DOHH2 (cell line): ENCODE data around the gene FAF2.
"Not testable (repeated sequence)": the region's sequence is repeated elsewhere in the genome, so short reads cannot be mapped to it uniquely, and the experiment has no call there.

Source experiments
- H3F3A ChIP-seq: fragments of 200-600 bp; sonication (generic), shearing (Covaris generic); 2 replicates; pipeline ENCODE4 v1.6.0; 2016; ENCODE audit warnings: antibody characterized with exemption, mild to moderate bottlenecking; ENCODE audit not compliant: control insufficient read depth, insufficient read depth
- H3K27ac ChIP-seq: fragments of 200-600 bp; sonication (generic); 2 replicates; pipeline ENCODE4 v1.5.1; 2014; ENCODE audit warnings: low read depth, mild to moderate bottlenecking, low read length, moderate library complexity
- H3K27me3 ChIP-seq: fragments of 200-600 bp; sonication (generic); 2 replicates; pipeline ENCODE4 v1.6.1; 2014; ENCODE audit warnings: mild to moderate bottlenecking, low read length, mixed read lengths; ENCODE audit not compliant: control insufficient read depth
- H3K36me3 ChIP-seq: fragments of 200-600 bp; sonication (generic); 2 replicates; pipeline ENCODE4 v1.6.1; 2014; ENCODE audit warnings: mild to moderate bottlenecking, low read length, moderate library complexity, mixed read lengths; ENCODE audit not compliant: control insufficient read depth
- H3K4me1 ChIP-seq: fragments of 200-600 bp; sonication (generic); 2 replicates; pipeline ENCODE4 v1.6.1; 2014; ENCODE audit warnings: mild to moderate bottlenecking, low read length, mixed read lengths; ENCODE audit not compliant: control insufficient read depth
- H3K4me2 ChIP-seq: fragments of 200-600 bp; sonication (generic); 2 replicates; pipeline ENCODE4 v1.6.0; 2014; ENCODE audit warnings: mild to moderate bottlenecking, low read length, moderate library complexity
- H3K4me3 ChIP-seq: fragments of 200-600 bp; sonication (generic); 2 replicates; pipeline ENCODE4 v1.5.1; 2014; ENCODE audit warnings: mild to moderate bottlenecking, low read length, mixed read lengths
- H3K79me2 ChIP-seq: fragments of 200-600 bp; sonication (generic); 2 replicates; pipeline ENCODE4 v1.6.1; 2014; ENCODE audit warnings: mild to moderate bottlenecking, low read length, mixed read lengths; ENCODE audit not compliant: control insufficient read depth
- H3K9me2 ChIP-seq: fragments of 200-600 bp; sonication (generic); replicated peaks from 2 replicates; pipeline ENCODE4 v1.6.1; 2014; ENCODE audit warnings: mild to moderate bottlenecking, low read length, mixed read lengths; ENCODE audit not compliant: control insufficient read depth
- H3K9me3 ChIP-seq: fragments of 200-600 bp; sonication (generic); 2 replicates; pipeline ENCODE4 v1.6.1; 2014; ENCODE audit warnings: antibody characterized with exemption, low read length, mixed read lengths; ENCODE audit not compliant: control insufficient read depth, insufficient read depth
- H4K20me1 ChIP-seq: fragments of 200-600 bp; sonication (generic); 2 replicates; pipeline ENCODE4 v1.6.0; 2014; ENCODE audit warnings: low read depth, mild to moderate bottlenecking, antibody characterized with exemption, low read length, moderate library complexity; ENCODE audit not compliant: control insufficient read depth, insufficient read depth
- EZH2phosphoT487 ChIP-seq: fragments of 200-600 bp; sonication (generic); IDR thresholded peaks from 2 replicates; pipeline ENCODE4 v1.6.1; 2017; ENCODE audit warnings: borderline replicate concordance, mild to moderate bottlenecking, antibody characterized with exemption, low read length, moderate library complexity, mixed read lengths
- TF ChIP-seq, protein P1 (sequence below): fragments of 200-600 bp; sonication (generic); IDR thresholded peaks from one replicate; pipeline ENCODE4 v1.5.1; 2014; ENCODE audit warnings: antibody characterized with exemption, mild to moderate bottlenecking, low read depth, low read length; ENCODE audit not compliant: poor library complexity, severe bottlenecking

FAF2 gene

GRCh38 chr5:176405656-176406435 is 42.3 kb upstream of the FAF2 start:
- Histone ChIP-seq H3F3A (no peaks in the 10 kb centered on the region), H3K4me3 (no peak overlapping the region), H3K27ac (no peak overlapping the region), H3K9me2 (no peaks in the 10 kb centered on the region), H3K4me2 (no peak overlapping the region), H3K4me1 (no peaks in the 10 kb centered on the region), H3K27me3 (no peaks in the 10 kb centered on the region), H3K79me2 (no peaks in the 10 kb centered on the region), H4K20me1 (no peaks in the 10 kb centered on the region), H3K36me3 (peaks cover 6% of the 10 kb centered on the region; the same call in 1 of the 2 replicates), H3K9me3 (no peaks in the 10 kb centered on the region)
- no peak for TF ChIP-seq EZH2phosphoT487
- TF ChIP-seq, protein P1, sequence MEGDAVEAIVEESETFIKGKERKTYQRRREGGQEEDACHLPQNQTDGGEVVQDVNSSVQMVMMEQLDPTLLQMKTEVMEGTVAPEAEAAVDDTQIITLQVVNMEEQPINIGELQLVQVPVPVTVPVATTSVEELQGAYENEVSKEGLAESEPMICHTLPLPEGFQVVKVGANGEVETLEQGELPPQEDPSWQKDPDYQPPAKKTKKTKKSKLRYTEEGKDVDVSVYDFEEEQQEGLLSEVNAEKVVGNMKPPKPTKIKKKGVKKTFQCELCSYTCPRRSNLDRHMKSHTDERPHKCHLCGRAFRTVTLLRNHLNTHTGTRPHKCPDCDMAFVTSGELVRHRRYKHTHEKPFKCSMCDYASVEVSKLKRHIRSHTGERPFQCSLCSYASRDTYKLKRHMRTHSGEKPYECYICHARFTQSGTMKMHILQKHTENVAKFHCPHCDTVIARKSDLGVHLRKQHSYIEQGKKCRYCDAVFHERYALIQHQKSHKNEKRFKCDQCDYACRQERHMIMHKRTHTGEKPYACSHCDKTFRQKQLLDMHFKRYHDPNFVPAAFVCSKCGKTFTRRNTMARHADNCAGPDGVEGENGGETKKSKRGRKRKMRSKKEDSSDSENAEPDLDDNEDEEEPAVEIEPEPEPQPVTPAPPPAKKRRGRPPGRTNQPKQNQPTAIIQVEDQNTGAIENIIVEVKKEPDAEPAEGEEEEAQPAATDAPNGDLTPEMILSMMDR: no peak

DNA sequence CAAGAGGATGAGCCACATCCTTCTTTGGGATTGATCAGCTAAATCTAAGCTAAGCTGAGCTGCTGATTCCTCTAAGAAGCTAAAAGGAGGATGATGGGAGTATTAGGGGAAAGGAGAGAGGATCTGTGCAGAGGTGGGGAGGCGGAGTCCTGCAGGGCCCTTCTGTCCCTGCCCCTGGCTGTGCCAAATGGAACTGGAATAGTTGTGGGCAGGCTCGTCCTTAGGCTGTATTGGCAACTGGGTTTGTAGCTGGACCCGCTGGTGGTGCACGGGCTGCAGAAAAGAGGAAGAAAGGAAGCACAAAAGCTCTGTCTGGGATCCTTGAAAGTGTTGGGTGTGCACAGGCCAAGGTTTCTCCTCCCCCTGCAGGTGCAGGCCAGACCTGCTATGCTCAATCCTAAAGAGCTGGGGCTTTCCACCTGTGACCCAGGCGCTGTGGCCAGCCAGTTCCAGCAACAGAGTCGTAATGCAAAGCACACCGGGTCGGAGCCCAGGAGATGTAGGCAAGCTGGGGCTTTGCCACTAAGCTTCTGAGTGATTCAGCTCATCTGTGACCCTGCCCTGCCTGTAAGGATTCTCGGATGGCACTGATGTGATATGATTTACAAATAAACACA is 41.6 kb upstream of the FAF2 start:
- TF ChIP-seq, protein P1: no peak
- no peak for TF ChIP-seq EZH2phosphoT487
- Histone ChIP-seq H3K27ac (no peak overlapping the region), H3K4me1 (no peaks in the 10 kb centered on the region), H3F3A (no peaks in the 10 kb centered on the region), H3K4me2 (no peak overlapping the region), H4K20me1 (no peaks in the 10 kb centered on the region), H3K79me2 (no peaks in the 10 kb centered on the region), H3K9me2 (no peaks in the 10 kb centered on the region), H3K27me3 (no peaks in the 10 kb centered on the region), H3K36me3 (peaks cover 6% of the 10 kb centered on the region; the same call in 1 of the 2 replicates), H3K4me3 (no peak overlapping the region), H3K9me3 (no peaks in the 10 kb centered on the region)

DNA sequence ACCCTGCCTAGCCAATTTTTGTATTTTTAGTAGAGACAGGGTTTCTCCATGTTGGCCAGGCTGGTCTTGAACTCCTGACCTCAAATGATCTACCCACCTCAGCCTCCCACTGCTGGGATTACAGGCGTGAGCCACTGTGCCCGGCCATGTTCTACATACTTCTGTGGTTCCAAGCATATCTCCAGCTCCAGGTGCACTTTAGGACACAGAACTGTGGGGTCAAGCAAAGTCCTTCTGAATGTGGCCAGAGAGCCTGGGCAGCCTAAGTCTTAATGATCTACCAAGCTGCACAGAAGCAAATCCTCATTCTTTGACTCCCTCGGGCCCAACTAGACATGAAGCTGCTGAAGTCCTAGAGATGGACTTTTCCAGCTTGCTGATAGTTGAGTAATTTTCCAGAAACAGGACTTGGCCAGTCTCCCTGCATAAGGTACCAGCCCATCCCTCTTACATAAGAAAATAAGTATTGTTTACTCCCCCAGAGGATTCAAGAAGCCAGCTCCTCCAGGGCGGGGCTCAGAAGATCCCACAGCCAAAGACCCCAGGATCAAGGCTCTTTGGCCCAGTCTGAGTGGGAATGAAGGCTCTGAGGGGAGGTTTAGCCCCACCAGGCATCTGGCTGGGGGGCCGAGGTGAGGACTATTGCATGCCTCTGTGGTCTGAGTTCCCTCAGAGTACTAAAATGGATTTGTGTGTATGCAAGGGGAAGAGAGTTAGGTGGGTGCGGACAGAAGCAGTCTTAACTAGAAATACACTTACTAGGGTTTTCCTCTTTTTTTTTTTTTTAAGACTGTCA is 40.5 kb upstream of the FAF2 start:
- H3K9me3 ChIP-seq: no peaks in the 10 kb centered on the region
- TF ChIP-seq, protein P1: no peak
- TF ChIP-seq EZH2phosphoT487: no peak
- H3K36me3 ChIP-seq: peaks cover 6% of the 10 kb centered on the region; the same call in 1 of the 2 replicates
- no peaks in the 10 kb centered on the region for H3K4me1 ChIP-seq
- no peaks in the 10 kb centered on the region for H3K27me3 ChIP-seq
- H3K27ac ChIP-seq: no peak overlapping the region
- H3F3A ChIP-seq: no peaks in the 10 kb centered on the region
- H3K79me2 ChIP-seq: no peaks in the 10 kb centered on the region
- H3K4me2 ChIP-seq: no peak overlapping the region
- H3K9me2 ChIP-seq: no peaks in the 10 kb centered on the region
- H4K20me1 ChIP-seq: no peaks in the 10 kb centered on the region
- no peak overlapping the region for H3K4me3 ChIP-seq

DNA sequence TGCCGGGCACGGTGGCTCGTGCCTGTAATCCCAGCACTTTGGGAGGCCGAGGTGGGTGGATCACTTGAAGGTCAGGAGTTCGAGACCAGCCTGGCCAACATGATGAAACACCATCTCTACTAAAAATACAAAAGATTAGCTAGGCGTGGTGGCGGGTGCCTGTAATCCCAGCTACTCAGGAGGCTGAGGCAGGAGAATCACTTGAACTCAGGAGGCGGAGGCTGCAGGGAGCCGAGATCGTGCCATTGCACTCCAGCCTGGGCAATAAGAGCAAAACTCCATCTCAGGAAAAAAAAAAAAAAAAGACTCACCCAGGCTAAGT is 40.0 kb upstream of the FAF2 start:
- H3K36me3 ChIP-seq, H4K20me1 ChIP-seq, H3K79me2 ChIP-seq, H3K27me3 ChIP-seq, H3K27ac ChIP-seq, H3K4me3 ChIP-seq, H3F3A ChIP-seq, H3K4me1 ChIP-seq, H3K4me2 ChIP-seq, H3K9me2 ChIP-seq, H3K9me3 ChIP-seq: not testable (repeated sequence)
